IMR-90 (cell line): ENCODE measurements around the gene C1orf74. TPM values are rescaled to one million over a fixed set of nuclear protein-coding genes. Genes with fewer than 3 reads are reported as not detected.

Experiments used
- ATAC-seq: fragments of 200-7000 bp; cut with Tn5 transposase; 2 replicates; pipeline ENCODE4 v1.9.1; 2020; ENCODE audit warnings: low read depth, mild to moderate bottlenecking, moderate library complexity
- BruUV-seq: library from RNA; stranded (reverse); fragments of 400-500 nt; replicated peaks from 2 replicates; lab custom pipeline; 2021; lab: Mats Ljungman, UMichigan
- CTCF ChIA-PET: fragments of 300-600 bp; formaldehyde crosslinking; extraction: SDS; loops from one replicate; lab custom pipeline; 2021; ENCODE audit warnings: antibody characterized with exemption; lab: Yijun Ruan, JAX
- POLR2A ChIA-PET: fragments of 300-600 bp; sonication (Branson Sonifier 250); formaldehyde crosslinking; loops from one replicate; lab custom pipeline; 2022; ENCODE audit warnings: antibody characterized with exemption; ENCODE audit not compliant: unreplicated experiment; lab: Charles Lee
- DNase-seq: peaks from one replicate; pipeline ENCODE4 v3.0.0; 2013
- H2AFZ ChIP-seq: replicated peaks from 2 replicates; pipeline ENCODE3; 2013; ENCODE audit warnings: low read length, mild to moderate bottlenecking; ENCODE audit not compliant: poor library complexity
- H2AK5ac ChIP-seq: 2 replicates; pipeline ENCODE4 v1.6.1; 2013; ENCODE audit warnings: low read depth, low read length, inconsistent platforms
- H2AK9ac ChIP-seq: replicated peaks from 2 replicates; pipeline ENCODE3; 2013; ENCODE audit warnings: mild to moderate bottlenecking, low read depth, low read length, moderate library complexity; ENCODE audit not compliant: poor library complexity
- H2BK120ac ChIP-seq: 2 replicates; pipeline ENCODE4 v1.6.1; 2013; ENCODE audit warnings: low read depth, low read length, inconsistent platforms
- H2BK15ac ChIP-seq: 3 replicates; pipeline ENCODE4 v1.6.1; 2013; ENCODE audit warnings: low read depth, low read length, inconsistent platforms
- H2BK20ac ChIP-seq: 2 replicates; pipeline ENCODE4 v1.6.1; 2013; ENCODE audit warnings: low read depth, mild to moderate bottlenecking, inconsistent platforms, low read length, moderate library complexity
- H2BK5ac ChIP-seq: 2 replicates; pipeline ENCODE4 v1.6.1; 2013; ENCODE audit warnings: mild to moderate bottlenecking, low read depth, low read length, inconsistent platforms; ENCODE audit not compliant: poor library complexity, severe bottlenecking
- H3K14ac ChIP-seq: replicated peaks from 2 replicates; pipeline ENCODE4 v1.6.1; 2013; ENCODE audit warnings: low read depth, low read length, inconsistent platforms
- H3K18ac ChIP-seq: 2 replicates; pipeline ENCODE4 v1.6.1; 2013; ENCODE audit warnings: low read depth, low read length, control low read depth
- H3K23ac ChIP-seq: 2 replicates; pipeline ENCODE4 v1.6.1; 2013; ENCODE audit warnings: low read depth, low read length, inconsistent platforms
- H3K27ac ChIP-seq: 2 replicates; pipeline ENCODE4 v1.5.1; 2013; ENCODE audit warnings: mild to moderate bottlenecking, control low read depth, low read length; ENCODE audit not compliant: insufficient read depth
- H3K27me3 ChIP-seq: 2 replicates; pipeline ENCODE4 v1.6.1; 2013; ENCODE audit warnings: low read length; ENCODE audit not compliant: control insufficient read depth, insufficient read depth
- H3K36me3 ChIP-seq: 2 replicates; pipeline ENCODE4 v1.6.1; 2013; ENCODE audit warnings: low read length, mixed read lengths; ENCODE audit not compliant: control insufficient read depth, insufficient read depth
- H3K4ac ChIP-seq: 2 replicates; pipeline ENCODE4 v1.6.1; 2013; ENCODE audit warnings: low read depth, low read length, inconsistent platforms
- H3K4me1 ChIP-seq: 2 replicates; pipeline ENCODE4 v1.6.1; 2013; ENCODE audit warnings: low read length, mixed read lengths; ENCODE audit not compliant: control insufficient read depth, insufficient read depth
- H3K4me2 ChIP-seq: 2 replicates; pipeline ENCODE4 v1.6.1; 2013; ENCODE audit warnings: low read depth, mild to moderate bottlenecking, control low read depth, low read length, moderate library complexity
- H3K4me3 ChIP-seq: 2 replicates; pipeline ENCODE4 v1.5.1; 2013; ENCODE audit warnings: low read depth, mild to moderate bottlenecking, control low read depth, low read length, moderate library complexity; ENCODE audit not compliant: insufficient read depth
- H3K56ac ChIP-seq: 2 replicates; pipeline ENCODE4 v1.6.1; 2013; ENCODE audit warnings: low read length, inconsistent platforms; ENCODE audit not compliant: insufficient read depth; ENCODE audit errors: extremely low read depth
- H3K79me1 ChIP-seq, 2 experiments: 2 replicates each; pipeline ENCODE4 v1.6.1; 2013; ENCODE audit warnings: low read length in 2 of 2, inconsistent platforms in 1 of 2, low read depth in 1 of 2
- H3K9ac ChIP-seq: 2 replicates; pipeline ENCODE4 v1.6.1; 2013; ENCODE audit warnings: low read depth, low read length, control low read depth
- H3K9me1 ChIP-seq: 2 replicates; pipeline ENCODE4 v1.6.1; 2013; ENCODE audit warnings: low read length, inconsistent platforms; ENCODE audit not compliant: insufficient read depth
- H3K9me3 ChIP-seq: 2 replicates; pipeline ENCODE4 v1.6.1; 2013; ENCODE audit warnings: low read length; ENCODE audit not compliant: control insufficient read depth, insufficient read depth
- H4K20me1 ChIP-seq: 2 replicates; pipeline ENCODE4 v1.6.1; 2013; ENCODE audit warnings: low read length, inconsistent platforms; ENCODE audit not compliant: insufficient read depth
- H4K5ac ChIP-seq: 2 replicates; pipeline ENCODE4 v1.6.1; 2013; ENCODE audit warnings: mild to moderate bottlenecking, low read depth, low read length, control low read depth
- H4K8ac ChIP-seq, 2 experiments: 2 replicates each; pipeline ENCODE4 v1.6.1; 2013; ENCODE audit warnings: low read depth in 2 of 2, low read length in 2 of 2, control low read depth in 1 of 2, inconsistent platforms in 1 of 2
- H4K91ac ChIP-seq: 2 replicates; pipeline ENCODE4 v1.6.1; 2013; ENCODE audit warnings: low read depth, low read length, inconsistent platforms; ENCODE audit not compliant: insufficient read depth
- ELK1 ChIP-seq: fragments of 150-350 bp; IDR thresholded peaks from 2 replicates; pipeline ENCODE4 v1.6.1; 2016; ENCODE audit warnings: low read depth, mild to moderate bottlenecking, low read length, moderate library complexity, borderline replicate concordance
- MAFK ChIP-seq: IDR thresholded peaks from 2 replicates; pipeline ENCODE4 v1.6.1; 2012; ENCODE audit warnings: low read depth, low read length, improper control_type of control experiment
- RAD21 ChIP-seq: IDR thresholded peaks from 2 replicates; pipeline ENCODE4 v1.6.1; 2012; ENCODE audit warnings: low read length, improper control_type of control experiment
- RCOR1 ChIP-seq: IDR thresholded peaks from 2 replicates; pipeline ENCODE4 v1.6.1; 2012; ENCODE audit warnings: mild to moderate bottlenecking, low read length, improper control_type of control experiment; ENCODE audit not compliant: insufficient replicate concordance
- SMC3 ChIP-seq: fragments of 150-350 bp; IDR thresholded peaks from 2 replicates; pipeline ENCODE4 v1.6.1; 2016; ENCODE audit warnings: low read depth, mild to moderate bottlenecking, antibody characterized with exemption, low read length, moderate library complexity
- USF2 ChIP-seq: fragments of 150-350 bp; IDR thresholded peaks from 2 replicates; pipeline ENCODE4 v1.6.1; 2017; ENCODE audit warnings: mild to moderate bottlenecking, antibody characterized with exemption, low read length, low read depth
- WGBS, 2 experiments: methylation state at CpG; one replicate each; pipeline versions ENCODE4 v1.1.5 to v1.1.7; 2013; ENCODE audit warnings: missing lambda C conversion rate in 2 of 2; ENCODE audit not compliant: insufficient read length in 1 of 2; ENCODE audit errors: extremely low coverage in 2 of 2; 5-methylcytosine and 5-hydroxymethylcytosine counted together
- dilution Hi-C: fragments of 300-500 bp; cut with HindIII; formaldehyde crosslinking; loops from one replicate; pipeline ENCODE4 v1.14.3; 2018; ENCODE audit warnings: low sequenced_read_pairs; ENCODE audit not compliant: unreplicated experiment
- in situ Hi-C: fragments of 300-500 bp; cut with MboI; formaldehyde crosslinking; loops from 3 replicates; pipeline ENCODE4 v1.14.3; 2019; ENCODE audit warnings: low sequenced_read_pairs, inconsistent platforms, mixed read lengths
- intact Hi-C: fragments of 100-400 bp; cut with micrococcal nuclease; formaldehyde crosslinking; loops from 2 replicates; pipeline ENCODE4 v1.10.0; 2022
- polyA plus RNA-seq, 3 experiments: library from polyadenylated mRNA; depleted of rRNA; stranded (reverse); fragments of >200 nt; gene quantifications; 2 replicates each; pipeline ENCODE4 v1.2.3, GENCODE V29; 2012; ENCODE audit warnings: low replicate concordance in 1 of 3
- total RNA-seq: library from RNA; depleted of rRNA; stranded (reverse); fragments of >200 nt; gene quantifications from 2 replicates; pipeline ENCODE4 v1.2.3, GENCODE V29; 2012

Gene C1orf74
- total and polyA plus RNA-seq, 2 of the 4 experiments (the other 2 are of a cell fraction): 1.1 to 4.3 TPM

- no peak for TF ChIP-seq ELK1
Measured at GRCh38 chr1:209756615-209757445, 27.5 kb downstream of the C1orf74 start (continued).

GRCh38 chr1:209755926-209756614 lies 28.3 kb downstream of the C1orf74 start, which contains the start of gene TRAF3IP3:
Gene TRAF3IP3, plus strand, starts transcription at chr1:209756053. Its CDS starts 3,987 bp downstream, at chr1:209760040.
- Histone ChIP-seq H2AFZ (no peak within 1 kb of the TSS), H3K56ac (no peak within 1 kb of the TSS), H3K36me3 (no peaks in the 10 kb centered on the region), H3K4me1 (no peaks in the 10 kb centered on the region), H3K9me3 (no peaks in the 10 kb centered on the region), H2AK9ac (no peak within 1 kb of the TSS), H3K9me1 (no peaks in the 10 kb centered on the region), H3K27me3 (peaks cover 11% of the 10 kb centered on the region; the same call in 1 of the 2 replicates), H3K4me2 (no peak within 1 kb of the TSS), H2BK20ac (no peak within 1 kb of the TSS), H3K9ac (no peak within 1 kb of the TSS), H4K20me1 (no peaks in the 10 kb centered on the region), H3K4me3 (no peak within 1 kb of the TSS), H2BK15ac (no peak within 1 kb of the TSS), H3K18ac (no peak within 1 kb of the TSS), H4K91ac (no peak within 1 kb of the TSS), H3K14ac (no peak within 1 kb of the TSS), H2AK5ac (no peak within 1 kb of the TSS), H3K4ac (no peak within 1 kb of the TSS), H3K27ac (no peak within 1 kb of the TSS), H2BK5ac (no peak within 1 kb of the TSS), H4K5ac (no peak within 1 kb of the TSS), H3K79me1 (no peaks in the 10 kb centered on the region), H2BK120ac (no peak within 1 kb of the TSS), H4K8ac (no peak within 1 kb of the TSS), H3K23ac (no peak within 1 kb of the TSS)
- BruUV-seq: no TSS peak
- DNase-seq (no peak), ATAC-seq (no peak)
- POLR2A ChIA-PET: no interaction called here
- WGBS, 2 experiments: 88% methylated on average over 3 of the region's 10 CpGs; no CpG with 5 or more reads in 1 of the 2 experiments
- intact Hi-C loops (no loop called here), dilution Hi-C loops (no loop called here), in situ Hi-C loops (loop anchor here (5.0 kb wide), 1 partner anchor 179 kb away; no protein-coding TSS in a partner anchor)
- CTCF ChIA-PET: no interaction called here
- no peak for TF ChIP-seq RAD21
- TF ChIP-seq RCOR1: no peak
- TF ChIP-seq SMC3: no peak
- no peak for TF ChIP-seq USF2
- no peak for TF ChIP-seq MAFK
